LNCAP (cell line): Measurements from ENCODE around the gene UBE2J2.

ENCODE experiments used
- TF ChIP-seq, protein P1 (sequence below): fragments of 450-650 bp; IDR thresholded peaks from 2 replicates; pipeline ENCODE4 v1.5.1; 2017; ENCODE audit warnings: mild to moderate bottlenecking

Gene UBE2J2

GRCh38 chr1:1302951-1303509, 29.4 kb upstream of the UBE2J2 start:
- TF ChIP-seq, protein P1, sequence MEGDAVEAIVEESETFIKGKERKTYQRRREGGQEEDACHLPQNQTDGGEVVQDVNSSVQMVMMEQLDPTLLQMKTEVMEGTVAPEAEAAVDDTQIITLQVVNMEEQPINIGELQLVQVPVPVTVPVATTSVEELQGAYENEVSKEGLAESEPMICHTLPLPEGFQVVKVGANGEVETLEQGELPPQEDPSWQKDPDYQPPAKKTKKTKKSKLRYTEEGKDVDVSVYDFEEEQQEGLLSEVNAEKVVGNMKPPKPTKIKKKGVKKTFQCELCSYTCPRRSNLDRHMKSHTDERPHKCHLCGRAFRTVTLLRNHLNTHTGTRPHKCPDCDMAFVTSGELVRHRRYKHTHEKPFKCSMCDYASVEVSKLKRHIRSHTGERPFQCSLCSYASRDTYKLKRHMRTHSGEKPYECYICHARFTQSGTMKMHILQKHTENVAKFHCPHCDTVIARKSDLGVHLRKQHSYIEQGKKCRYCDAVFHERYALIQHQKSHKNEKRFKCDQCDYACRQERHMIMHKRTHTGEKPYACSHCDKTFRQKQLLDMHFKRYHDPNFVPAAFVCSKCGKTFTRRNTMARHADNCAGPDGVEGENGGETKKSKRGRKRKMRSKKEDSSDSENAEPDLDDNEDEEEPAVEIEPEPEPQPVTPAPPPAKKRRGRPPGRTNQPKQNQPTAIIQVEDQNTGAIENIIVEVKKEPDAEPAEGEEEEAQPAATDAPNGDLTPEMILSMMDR = no peak

GRCh38 chr1:1302006-1302430, 28.4 kb upstream of the UBE2J2 start:
- TF ChIP-seq, protein P1 = peak; percentile 76

DNA sequence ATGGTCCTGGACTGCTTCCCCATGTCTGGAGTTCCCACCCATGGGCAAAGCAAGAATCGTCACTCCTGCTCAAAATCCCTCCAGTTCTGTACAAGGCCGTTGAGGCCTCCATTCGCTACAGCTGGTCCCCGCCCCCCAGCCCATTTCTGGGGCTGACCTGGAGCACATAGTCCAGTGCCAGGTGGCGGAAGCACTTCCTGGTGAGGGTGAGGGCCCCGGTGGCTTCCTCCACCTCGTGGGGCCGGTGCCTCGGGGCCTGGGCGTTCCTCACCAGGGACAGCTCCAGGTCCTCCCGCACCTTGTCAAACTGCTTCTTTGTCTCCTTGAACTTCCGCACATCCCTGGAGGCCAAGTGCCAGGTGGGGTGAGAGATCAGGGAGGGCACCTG, 26.7 kb upstream of the UBE2J2 start:
- TF ChIP-seq, protein P1 = no peak

DNA sequence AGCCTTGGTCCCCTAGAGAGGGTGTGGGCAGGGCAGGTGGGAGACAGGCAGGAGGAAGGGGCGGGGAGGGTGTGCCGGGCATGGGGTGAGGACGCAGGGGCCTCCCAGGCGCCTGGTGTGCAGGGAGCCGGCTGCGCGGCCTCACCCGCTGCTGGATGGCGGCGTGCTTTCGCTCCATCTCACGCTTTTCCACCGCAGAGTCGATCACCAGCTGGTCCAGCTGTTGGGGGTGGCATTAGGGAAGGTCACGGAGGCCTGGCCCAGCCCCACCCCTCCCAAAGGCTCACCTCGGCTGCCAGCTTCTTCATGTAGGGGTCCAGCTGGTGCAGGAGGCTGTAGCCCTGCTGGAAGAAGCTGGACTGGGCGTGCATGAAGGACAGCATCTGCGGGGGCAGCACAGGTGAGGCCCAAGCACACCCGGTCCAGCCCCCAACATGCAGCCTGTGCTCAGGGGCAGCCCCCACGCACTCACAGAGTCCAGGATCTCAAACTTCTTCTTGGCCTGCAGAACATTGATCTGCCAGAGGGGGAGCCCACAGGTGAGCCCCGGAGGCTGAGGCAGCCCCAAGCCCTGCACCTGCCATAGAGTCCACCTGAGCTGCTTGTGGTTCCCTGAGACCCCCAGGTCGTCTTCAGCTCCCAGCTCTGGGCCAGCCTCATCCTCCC, 26.2 kb upstream of the UBE2J2 start:
- TF ChIP-seq, protein P1 = peak; percentile 24; the same call in 1 of the 2 replicates

GRCh38 chr1:1298861-1299685, 25.4 kb upstream of the UBE2J2 start:
- TF ChIP-seq, protein P1 = no peak

GRCh38 chr1:1297802-1298424, 24.3 kb upstream of the UBE2J2 start:
- TF ChIP-seq, protein P1 = no peak
